Activated CD4-positive, alpha-beta memory T cell treated with anti-CD3 and anti-CD28 coated beads for 36 hours (primary cell): Measurements from ENCODE around the gene TMEM176B. TPM values are rescaled to one million over a fixed set of nuclear protein-coding genes. Genes with fewer than 3 reads are reported as not detected.

Experiments
- CTCF ChIA-PET: fragments of 350-600 bp; sonication (Branson Sonifier 250); formaldehyde crosslinking; loops from one replicate; lab custom pipeline; 2021; ENCODE audit warnings: antibody characterized with exemption, inconsistent platforms; lab: Charles Lee
- POLR2A ChIA-PET: fragments of 350-600 bp; sonication (Branson Sonifier 250); formaldehyde crosslinking; loops from one replicate; lab custom pipeline; 2021; ENCODE audit warnings: antibody characterized with exemption; lab: Charles Lee
- DNase-seq: peaks from one replicate; pipeline ENCODE4 v3.0.0-alpha.2; 2020
- H3K27ac Mint-ChIP-seq: one replicate; pipeline ENCODE4 v1.8.0; 2021; ENCODE audit warnings: mixed read lengths
- H3K27me3 Mint-ChIP-seq: one replicate; pipeline ENCODE4 v1.8.0; 2021; ENCODE audit warnings: mixed read lengths
- H3K36me3 Mint-ChIP-seq: one replicate; pipeline ENCODE4 v1.8.0; 2021; ENCODE audit warnings: mixed read lengths
- H3K4me1 Mint-ChIP-seq: one replicate; pipeline ENCODE4 v1.8.0; 2021; ENCODE audit warnings: low read depth, mixed read lengths
- H3K4me3 Mint-ChIP-seq: one replicate; pipeline ENCODE4 v1.8.0; 2021; ENCODE audit warnings: mild to moderate bottlenecking, mixed read lengths
- H3K9me3 Mint-ChIP-seq: one replicate; pipeline ENCODE4 v1.8.0; 2021; ENCODE audit warnings: mixed read lengths
- intact Hi-C: fragments of 100-400 bp; cut with micrococcal nuclease; formaldehyde crosslinking; loops from one replicate; pipeline ENCODE4 v1.15.1; 2023
- total RNA-seq, 2 experiments: library from RNA; stranded (reverse); gene quantifications; one replicate each; pipeline ENCODE4 v1.2.3, GENCODE V29; 2021

The TMEM176B gene
- total RNA-seq, 2 experiments from 2014 or later: not detected

- POLR2A ChIA-PET: no interaction called here
Measured at GRCh38 chr7:150835019-150835418, 34.9 kb upstream of the TMEM176B start.

GRCh38 chr7:150831851-150832250 lies 31.7 kb upstream of the TMEM176B start:
- no peaks in the 10 kb centered on the region for H3K4me1 Mint-ChIP-seq
- no peaks in the 10 kb centered on the region for H3K9me3 Mint-ChIP-seq
- intact Hi-C loops: no loop called here
- no peak for DNase-seq
- H3K4me3 Mint-ChIP-seq: no peak overlapping the region
- no peaks in the 10 kb centered on the region for H3K36me3 Mint-ChIP-seq
- ChIA-PET POLR2A (no interaction called here), CTCF (interaction anchor here (0.6 kb wide), 2 partner anchors 21 to 48 kb away, joined by 3 read pairs; partner anchors contain the start of gene AOC1)
- H3K27me3 Mint-ChIP-seq: peaks cover 21% of the 10 kb centered on the region
- no peak overlapping the region for H3K27ac Mint-ChIP-seq

More at GRCh38 chr7:150835019-150835418, 34.9 kb upstream of the TMEM176B start:
- CTCF ChIA-PET: interaction anchor here (0.6 to 1.6 kb wide), 4 partner anchors 128 to 654 kb away, joined by 3 to 4 read pairs (median 4); no protein-coding TSS in a partner anchor
- no peaks in the 10 kb centered on the region for H3K4me1 Mint-ChIP-seq
- no peaks in the 10 kb centered on the region for H3K9me3 Mint-ChIP-seq
- no peak overlapping the region for H3K27ac Mint-ChIP-seq
- intact Hi-C loops: no loop called here
- no peak for DNase-seq
- peaks cover 12% of the 10 kb centered on the region for H3K27me3 Mint-ChIP-seq
- H3K36me3 Mint-ChIP-seq: no peaks in the 10 kb centered on the region
- H3K4me3 Mint-ChIP-seq: no peak overlapping the region

DNA sequence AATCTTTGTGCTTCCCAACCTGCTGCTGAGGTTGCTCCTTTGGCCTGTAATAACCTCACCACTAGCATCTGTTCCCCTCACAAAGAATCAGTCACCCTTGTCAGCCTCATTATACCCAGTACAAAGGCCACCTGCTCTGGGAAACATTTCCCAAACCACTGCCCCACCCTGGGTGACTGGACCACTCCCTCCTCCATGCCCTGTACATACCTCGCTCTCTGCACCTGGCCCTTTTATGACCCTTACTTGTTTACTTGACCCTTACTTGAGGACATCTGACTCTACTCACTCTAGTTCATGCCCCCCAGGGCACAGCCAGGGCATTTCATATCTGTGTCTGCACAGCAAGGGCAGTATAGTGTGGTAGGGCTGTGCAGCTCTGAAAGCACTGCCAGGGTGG lies 30.8 kb upstream of the TMEM176B start:
- POLR2A ChIA-PET: no interaction called here
- no peaks in the 10 kb centered on the region for H3K4me1 Mint-ChIP-seq
- intact Hi-C loops: no loop called here
- no peak overlapping the region for H3K4me3 Mint-ChIP-seq
- CTCF ChIA-PET: no interaction called here
- DNase-seq: no peak
- H3K27ac Mint-ChIP-seq: no peak overlapping the region
- no peaks in the 10 kb centered on the region for H3K9me3 Mint-ChIP-seq
- H3K27me3 Mint-ChIP-seq: peaks cover 21% of the 10 kb centered on the region
- H3K36me3 Mint-ChIP-seq: no peaks in the 10 kb centered on the region

DNA sequence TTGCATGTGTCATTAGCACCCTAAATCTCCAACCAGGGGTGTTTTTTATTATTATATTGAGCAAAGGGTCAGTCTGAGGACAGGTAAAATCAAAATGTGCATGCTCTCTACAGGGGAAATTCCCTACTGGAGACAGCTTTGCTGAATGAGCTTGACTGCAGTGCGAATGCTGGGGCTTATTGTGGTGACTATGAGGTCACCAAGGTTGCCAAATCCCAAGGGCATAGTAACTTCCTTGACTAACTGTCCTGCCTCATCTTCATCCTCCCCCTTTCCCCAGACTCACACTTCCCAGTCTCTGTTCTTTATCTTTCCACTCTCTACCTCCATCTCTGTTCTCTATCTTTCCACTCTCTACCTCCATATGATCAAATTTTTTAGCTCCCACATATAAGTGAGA lies 29.3 kb upstream of the TMEM176B start:
- H3K4me3 Mint-ChIP-seq: no peak overlapping the region
- ChIA-PET CTCF (interaction anchor here (1.0 kb wide), 1 partner anchor 51 kb away, joined by 3 read pairs; no protein-coding TSS in a partner anchor), POLR2A (no interaction called here)
- intact Hi-C loops: no loop called here
- H3K36me3 Mint-ChIP-seq: no peaks in the 10 kb centered on the region
- no peak for DNase-seq
- no peaks in the 10 kb centered on the region for H3K4me1 Mint-ChIP-seq
- H3K9me3 Mint-ChIP-seq: no peaks in the 10 kb centered on the region
- peaks cover 21% of the 10 kb centered on the region for H3K27me3 Mint-ChIP-seq
- no peak overlapping the region for H3K27ac Mint-ChIP-seq

DNA sequence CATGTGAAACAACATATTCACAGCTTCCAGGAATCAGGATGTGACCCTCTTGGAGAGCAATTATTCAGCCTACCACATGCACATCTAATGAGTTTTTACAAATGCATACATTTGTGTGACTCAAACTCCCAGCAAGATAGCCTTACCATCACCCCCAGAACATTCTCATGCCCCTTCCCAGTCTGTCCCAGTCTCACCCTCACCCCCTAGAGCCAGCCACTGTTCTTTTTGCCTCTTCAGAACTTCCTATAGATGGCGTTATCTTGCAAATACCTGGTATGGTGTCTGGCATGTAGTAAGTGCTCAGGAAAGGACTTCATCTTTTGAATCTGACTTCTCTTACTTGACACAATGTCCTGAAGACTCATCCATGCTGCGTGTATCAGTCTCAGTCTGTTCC lies 28.2 kb upstream of the TMEM176B start:
- POLR2A ChIA-PET: no interaction called here
- intact Hi-C loops: no loop called here
- H3K27ac Mint-ChIP-seq: no peak overlapping the region
- H3K36me3 Mint-ChIP-seq: no peaks in the 10 kb centered on the region
- CTCF ChIA-PET: no interaction called here
- peaks cover 19% of the 10 kb centered on the region for H3K27me3 Mint-ChIP-seq
- no peak for DNase-seq
- no peaks in the 10 kb centered on the region for H3K4me1 Mint-ChIP-seq
- no peaks in the 10 kb centered on the region for H3K9me3 Mint-ChIP-seq
- H3K4me3 Mint-ChIP-seq: no peak overlapping the region

GRCh38 chr7:150826061-150826849 lies 26.1 kb upstream of the TMEM176B start:
- intact Hi-C loops: no loop called here
- peaks cover 6% of the 10 kb centered on the region for H3K9me3 Mint-ChIP-seq
- CTCF ChIA-PET: no interaction called here
- DNase-seq: no peak
- no peaks in the 10 kb centered on the region for H3K4me1 Mint-ChIP-seq
- no peak overlapping the region for H3K27ac Mint-ChIP-seq
- H3K4me3 Mint-ChIP-seq: no peak overlapping the region
- H3K27me3 Mint-ChIP-seq: peaks cover 14% of the 10 kb centered on the region
- H3K36me3 Mint-ChIP-seq: no peaks in the 10 kb centered on the region
- POLR2A ChIA-PET: no interaction called here

GRCh38 chr7:150824379-150825177 lies 24.4 kb upstream of the TMEM176B start:
- peaks cover 6% of the 10 kb centered on the region for H3K9me3 Mint-ChIP-seq
- no peak overlapping the region for H3K27ac Mint-ChIP-seq
- intact Hi-C loops: no loop called here
- no peak for DNase-seq
- ChIA-PET POLR2A (no interaction called here), CTCF (no interaction called here)
- no peak overlapping the region for H3K4me3 Mint-ChIP-seq
- H3K27me3 Mint-ChIP-seq: peaks cover 10% of the 10 kb centered on the region
- H3K4me1 Mint-ChIP-seq: no peaks in the 10 kb centered on the region
- H3K36me3 Mint-ChIP-seq: no peaks in the 10 kb centered on the region

GRCh38 chr7:150823484-150824126 lies 23.4 kb upstream of the TMEM176B start:
- H3K36me3 Mint-ChIP-seq: no peaks in the 10 kb centered on the region
- peaks cover 9% of the 10 kb centered on the region for H3K27me3 Mint-ChIP-seq
- peaks cover 6% of the 10 kb centered on the region for H3K9me3 Mint-ChIP-seq
- POLR2A ChIA-PET: no interaction called here
- intact Hi-C loops: no loop called here
- CTCF ChIA-PET: no interaction called here
- no peaks in the 10 kb centered on the region for H3K4me1 Mint-ChIP-seq
- DNase-seq: no peak
- no peak overlapping the region for H3K4me3 Mint-ChIP-seq
- no peak overlapping the region for H3K27ac Mint-ChIP-seq

- H3K27me3 Mint-ChIP-seq: peaks cover 5% of the 10 kb centered on the region
- intact Hi-C loops: no loop called here
- H3K27ac Mint-ChIP-seq: no peak overlapping the region
- H3K4me3 Mint-ChIP-seq: no peak overlapping the region
- no peak for DNase-seq
- no peaks in the 10 kb centered on the region for H3K36me3 Mint-ChIP-seq
- H3K9me3 Mint-ChIP-seq: peaks cover 6% of the 10 kb centered on the region
- H3K4me1 Mint-ChIP-seq: no peaks in the 10 kb centered on the region
- CTCF ChIA-PET: no interaction called here
- POLR2A ChIA-PET: no interaction called here
Measured at GRCh38 chr7:150823043-150823442, 22.9 kb upstream of the TMEM176B start.

- ChIA-PET POLR2A (no interaction called here), CTCF (no interaction called here)
- Mint-ChIP-seq H3K27me3 (peaks cover 10% of the 10 kb centered on the region), H3K4me3 (no peak overlapping the region), H3K9me3 (peaks cover 13% of the 10 kb centered on the region), H3K4me1 (no peaks in the 10 kb centered on the region), H3K36me3 (peaks cover 3% of the 10 kb centered on the region), H3K27ac (no peak overlapping the region)
- intact Hi-C loops: no loop called here
- no peak for DNase-seq
Measured at GRCh38 chr7:150820578-150821198, 20.5 kb upstream of the TMEM176B start.

DNA sequence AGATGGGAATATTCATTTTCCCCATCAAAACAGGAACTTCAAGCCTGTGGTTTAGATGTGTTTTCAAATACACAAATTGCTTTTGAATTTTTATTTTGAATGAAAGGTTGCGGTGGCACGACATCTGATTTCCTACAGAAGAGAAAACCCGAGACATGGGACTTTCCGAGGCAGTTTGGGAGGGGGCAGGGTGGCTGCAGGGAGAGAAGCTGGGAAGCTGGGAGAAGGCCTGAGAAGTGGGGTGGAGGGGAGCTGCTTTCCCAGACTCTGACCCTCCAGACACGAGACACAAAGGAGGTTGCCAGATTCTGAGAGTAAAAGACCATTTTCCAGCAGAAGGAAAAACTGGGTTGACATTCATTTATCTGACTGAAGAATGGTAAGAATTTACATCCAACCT lies 20.0 kb upstream of the TMEM176B start:
- H3K4me3 Mint-ChIP-seq: no peak overlapping the region
- peaks cover 15% of the 10 kb centered on the region for H3K9me3 Mint-ChIP-seq
- no peak overlapping the region for H3K27ac Mint-ChIP-seq
- CTCF ChIA-PET: no interaction called here
- POLR2A ChIA-PET: no interaction called here
- H3K36me3 Mint-ChIP-seq: peaks cover 5% of the 10 kb centered on the region
- H3K27me3 Mint-ChIP-seq: peaks cover 11% of the 10 kb centered on the region
- intact Hi-C loops: no loop called here
- H3K4me1 Mint-ChIP-seq: no peaks in the 10 kb centered on the region
- no peak for DNase-seq

DNA sequence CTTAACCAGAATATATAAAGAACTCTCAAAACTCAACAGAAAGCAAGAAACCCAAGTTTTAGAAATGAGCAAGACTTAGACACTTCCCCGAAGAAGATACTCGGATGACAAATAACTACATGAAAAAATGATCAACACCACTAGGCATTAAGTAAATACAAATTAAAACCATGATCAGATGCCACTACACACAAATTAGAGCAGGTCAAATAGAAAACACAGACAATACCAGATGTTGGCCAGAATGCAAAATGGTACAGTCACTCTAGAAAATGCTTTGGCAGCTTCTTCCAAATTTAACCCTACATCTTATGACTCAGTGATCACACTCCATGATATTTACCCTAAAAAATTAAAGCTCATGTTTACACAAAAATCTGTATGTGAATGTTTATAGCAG lies 18.8 kb upstream of the TMEM176B start:
- Mint-ChIP-seq H3K27me3 (peaks cover 11% of the 10 kb centered on the region), H3K36me3 (peaks cover 5% of the 10 kb centered on the region), H3K4me1 (no peaks in the 10 kb centered on the region), H3K9me3 (peaks cover 15% of the 10 kb centered on the region), H3K4me3 (no peak overlapping the region), H3K27ac (no peak overlapping the region)
- DNase-seq: no peak
- POLR2A ChIA-PET: no interaction called here
- CTCF ChIA-PET: no interaction called here
- intact Hi-C loops: no loop called here
